A673 (cell line): ENCODE measurements around the gene DNMBP.

ENCODE experiments used
- CTCF ChIP-seq: fragments of 300-800, 200-600 bp; sonication (generic); conservative IDR thresholded peaks from 2 replicates; pipeline ENCODE4 v1.5.1; 2017; ENCODE audit warnings: low read depth, mild to moderate bottlenecking, antibody characterized with exemption, low read length, moderate library complexity, mixed read lengths
- EZH2 ChIP-seq: fragments of 200-600 bp; sonication (generic); IDR thresholded peaks from 2 replicates; pipeline ENCODE4 v1.6.1; 2017; ENCODE audit warnings: borderline replicate concordance, low read depth, mild to moderate bottlenecking, mixed read lengths, antibody characterized with exemption, low read length; ENCODE audit not compliant: poor library complexity, severe bottlenecking

- TF ChIP-seq CTCF (no peak), EZH2 (no peak)
Observed at GRCh38 chr10:100041306-100042002, 31.7 kb upstream of the DNMBP start.
